Measurements from ENCODE around the gene ZNF385D.

Gene ZNF385D

DNA sequence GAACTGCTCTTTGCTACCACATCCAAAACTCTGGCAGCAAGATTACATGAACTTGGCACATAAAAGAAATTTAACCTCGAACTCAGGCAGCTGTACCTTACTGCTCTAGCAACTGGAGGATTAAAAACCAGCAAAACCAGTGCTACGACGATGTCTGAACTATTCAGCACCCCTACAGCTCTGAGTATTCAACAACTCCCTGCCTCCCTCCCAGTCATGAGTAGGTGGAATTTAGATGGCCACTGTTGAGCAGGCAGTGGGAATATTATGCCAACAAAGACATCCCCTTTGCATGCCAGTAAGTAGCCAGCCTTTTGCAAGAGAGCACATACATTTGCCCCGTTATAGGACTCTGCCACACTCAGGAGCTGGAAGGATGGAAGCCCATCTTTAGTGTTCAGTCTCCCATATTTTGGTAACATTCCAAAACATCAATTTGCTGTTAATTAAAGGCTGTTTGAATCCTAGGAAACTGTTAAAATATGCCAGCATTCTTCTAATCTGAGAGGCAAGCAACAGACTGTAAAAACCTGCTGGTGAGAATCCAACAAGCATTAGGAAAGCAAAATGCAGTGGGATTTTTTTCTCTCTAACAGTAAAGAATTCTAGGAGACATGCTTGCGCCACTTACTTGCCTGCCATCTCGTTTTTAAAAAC is 85.4 kb downstream of the ZNF385D start:
- DNase-seq, result no peak

DNA sequence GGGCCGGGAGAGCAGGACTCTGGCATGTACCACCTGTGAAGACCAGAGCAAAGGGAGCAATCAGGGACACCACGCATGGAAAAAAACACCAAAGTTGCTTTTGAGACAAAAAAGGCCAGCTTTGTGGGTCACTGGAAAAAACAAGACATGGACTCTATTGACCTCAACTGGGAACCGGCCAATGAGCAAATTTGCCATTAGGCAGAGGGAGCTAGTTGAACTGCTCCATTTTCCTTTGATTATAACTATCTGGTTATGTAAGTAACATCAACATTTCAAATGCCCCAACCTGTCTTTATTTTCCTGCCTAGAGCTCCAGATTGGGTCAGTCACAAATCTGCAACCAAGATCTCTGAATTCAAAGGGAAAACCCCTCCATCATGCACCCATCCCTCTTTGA is 86.0 kb downstream of the ZNF385D start:
- no peak for DNase-seq

DNA sequence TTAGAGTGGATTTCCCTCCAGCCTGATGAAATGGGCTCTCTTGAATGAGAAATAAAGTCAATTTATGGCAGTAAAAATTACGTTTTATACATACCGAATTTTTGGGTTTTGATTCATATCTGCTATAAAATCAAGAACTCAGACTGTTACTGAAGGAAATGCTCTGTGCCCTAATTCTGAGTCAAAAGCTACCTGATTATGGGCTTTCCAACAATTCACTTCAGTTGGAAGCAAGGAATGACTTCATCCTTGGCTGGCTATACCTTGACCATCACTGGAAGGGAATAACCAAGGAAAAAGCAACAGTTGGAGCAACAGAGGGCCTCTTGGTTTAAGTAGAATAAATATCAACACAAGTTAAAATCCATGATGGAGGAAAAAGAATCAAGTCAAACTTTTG is 88.6 kb downstream of the ZNF385D start:
- DNase-seq, result no peak

DNA sequence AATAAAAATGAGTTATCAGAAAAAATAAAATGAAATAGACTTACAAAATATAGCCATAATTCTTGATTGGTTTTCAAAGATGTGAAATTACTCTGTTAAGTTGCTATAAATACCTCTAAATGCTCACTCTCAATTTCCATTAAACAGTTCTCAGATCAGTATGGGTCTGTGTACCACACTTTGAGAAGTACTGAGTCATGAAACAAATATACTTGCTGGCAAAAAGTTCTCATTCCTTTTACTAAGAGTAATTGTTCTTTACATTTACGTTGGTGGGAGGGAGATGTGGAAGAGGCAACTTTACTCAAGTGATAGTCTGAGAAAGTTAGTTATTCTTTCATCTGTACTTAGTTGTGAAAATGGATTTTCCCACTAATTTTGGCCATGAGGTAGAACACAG is 96.3 kb downstream of the ZNF385D start:
- no peak for DNase-seq

DNA sequence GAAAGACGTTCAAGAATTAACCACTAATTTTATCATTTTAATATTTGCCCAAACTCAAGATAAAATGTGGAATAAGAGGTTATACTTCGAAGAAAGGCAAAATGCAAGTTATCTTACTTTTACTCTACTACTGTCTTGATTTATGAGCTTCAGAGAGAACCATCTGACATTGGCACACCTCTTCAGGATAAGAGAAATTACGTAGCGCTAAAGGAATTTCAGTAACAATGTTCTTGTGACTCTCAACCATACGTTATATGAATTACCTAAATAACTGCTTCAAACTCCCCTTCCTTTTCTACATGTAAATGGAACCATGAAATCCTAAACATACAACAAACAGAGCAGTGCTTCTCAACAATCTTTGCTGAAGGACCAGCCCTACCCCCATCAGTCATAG is 96.8 kb downstream of the ZNF385D start:
- DNase-seq, result no peak

DNA sequence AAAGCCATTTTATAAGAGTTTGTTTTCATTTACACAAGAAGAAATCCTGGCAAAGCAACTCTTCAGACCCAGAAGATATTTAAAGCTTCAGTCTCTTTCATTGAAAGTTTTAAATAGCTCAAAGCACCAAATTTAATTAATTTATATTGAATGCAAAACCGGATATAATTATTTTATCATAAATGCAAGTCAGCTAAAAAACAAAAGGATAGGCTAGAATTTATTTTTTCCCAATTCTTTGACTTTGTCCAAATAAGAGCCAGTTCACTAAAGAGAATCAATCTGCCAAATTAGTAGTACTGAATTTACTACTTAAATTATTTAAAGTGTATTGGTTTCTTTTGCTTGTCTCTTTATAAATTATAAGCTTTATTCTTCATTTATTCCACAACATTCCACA is 101.5 kb downstream of the ZNF385D start:
- no peak for DNase-seq

DNA sequence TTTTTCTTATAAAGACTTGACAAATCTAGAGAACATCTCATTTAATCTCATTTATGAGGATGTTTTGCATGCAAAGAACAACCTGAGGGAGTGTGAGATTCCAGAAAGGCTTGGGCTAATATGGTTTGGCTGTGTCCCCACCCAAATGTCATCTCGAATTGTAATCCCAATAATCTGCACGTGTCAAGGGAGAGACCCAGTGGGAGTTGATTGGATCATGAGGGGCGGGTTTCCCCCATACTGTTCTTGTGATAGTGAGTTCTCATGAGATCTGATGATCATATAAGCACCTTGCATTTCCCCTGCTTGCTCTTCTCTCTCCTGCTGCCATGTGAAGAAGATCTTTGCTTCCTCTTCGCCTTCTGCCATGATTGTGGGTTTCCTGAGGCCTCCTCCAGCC is 103.0 kb downstream of the ZNF385D start:
- DNase-seq, result no peak

DNA sequence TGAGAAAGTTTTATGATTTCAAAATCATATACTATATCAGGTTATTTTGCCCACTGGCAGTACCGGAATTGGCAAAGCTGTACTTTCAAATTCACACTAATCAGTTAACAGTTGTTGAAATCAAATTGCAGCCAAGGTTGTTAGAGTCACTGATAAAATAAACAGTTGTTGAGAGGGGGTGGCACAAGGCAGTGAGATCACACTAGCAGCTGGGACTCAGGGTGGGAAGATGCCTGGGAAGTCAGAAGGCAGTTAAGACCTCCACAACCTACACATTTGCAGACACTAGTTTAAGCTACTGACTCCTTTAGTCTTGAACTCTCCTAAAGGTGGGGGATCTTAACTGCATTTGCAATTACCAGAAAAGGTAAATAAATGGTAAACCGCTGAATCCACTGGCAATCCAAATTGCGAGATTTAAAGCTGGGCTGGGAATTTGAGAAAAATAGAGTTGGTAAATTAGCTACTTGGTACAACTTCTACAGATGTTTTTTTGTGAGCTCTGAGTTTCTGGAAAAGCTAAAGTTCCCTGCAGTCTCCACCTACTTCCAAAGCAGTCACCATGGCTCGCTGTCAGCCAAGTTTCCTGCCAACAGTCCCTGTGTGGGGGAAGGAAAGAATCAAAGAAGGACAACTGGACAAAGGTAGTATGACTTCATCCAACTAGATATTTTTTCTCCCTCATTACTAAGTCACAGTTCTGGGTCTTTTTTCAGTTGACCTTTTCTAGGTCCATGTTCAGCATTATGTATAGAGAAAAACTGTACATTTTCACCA is 105.7 kb downstream of the ZNF385D start:
- no peak for DNase-seq

DNA sequence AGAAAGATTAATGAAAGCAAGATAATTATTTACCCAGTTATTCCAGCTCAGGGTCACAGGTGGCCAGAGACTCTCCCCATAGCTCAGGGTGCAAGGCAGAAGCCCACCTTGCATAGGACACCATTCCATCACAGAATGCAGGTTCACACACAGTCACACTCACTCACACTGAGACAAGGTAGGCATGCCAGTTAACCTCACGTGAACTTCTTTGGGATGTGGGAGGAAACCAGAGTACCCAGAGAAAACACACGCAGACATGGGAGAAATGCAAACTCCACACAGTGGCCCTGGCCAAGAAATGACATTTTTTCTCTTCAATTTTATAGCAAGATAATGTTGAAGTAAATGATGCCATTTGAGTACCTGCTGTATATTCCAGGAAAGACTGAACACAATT is 106.7 kb downstream of the ZNF385D start:
- DNase-seq, result no peak

DNA sequence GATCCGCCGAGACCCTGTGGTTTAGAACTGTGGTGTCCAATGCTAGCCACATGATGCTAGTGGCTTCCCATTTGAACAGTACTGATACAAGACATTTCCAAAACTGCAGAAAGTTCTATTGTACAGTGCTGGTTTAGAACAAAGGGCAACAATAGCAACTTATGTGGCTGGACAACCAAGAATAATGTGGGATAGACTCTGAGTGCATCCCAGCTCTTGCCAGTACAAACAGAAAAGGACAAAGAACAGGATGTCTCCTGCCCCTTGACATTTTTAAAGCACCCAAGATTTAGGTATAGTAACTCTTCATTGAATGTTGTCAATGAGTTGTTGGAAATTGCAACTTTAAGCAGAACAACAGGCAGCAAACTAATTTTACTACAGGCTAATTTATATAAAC is 107.3 kb downstream of the ZNF385D start:
- no peak for DNase-seq

DNA sequence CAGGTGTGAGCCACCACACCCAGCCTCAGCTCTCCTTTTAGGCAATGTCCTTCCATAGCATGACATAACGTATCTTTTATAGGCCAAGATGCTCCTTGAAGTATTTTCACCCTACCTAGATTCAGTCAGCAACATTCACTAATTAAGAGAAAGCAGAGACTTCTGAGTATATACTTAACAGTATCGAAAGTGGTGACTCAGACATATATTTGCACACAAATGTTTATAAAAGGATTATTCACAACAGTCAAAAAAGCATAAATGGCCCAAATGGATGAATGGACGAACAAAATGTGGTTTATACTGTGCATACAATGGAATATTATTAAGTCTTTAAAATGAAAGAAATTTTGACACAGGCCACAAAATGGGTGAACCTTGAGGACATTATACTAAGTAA is 108.6 kb downstream of the ZNF385D start:
- no peak for DNase-seq

DNA sequence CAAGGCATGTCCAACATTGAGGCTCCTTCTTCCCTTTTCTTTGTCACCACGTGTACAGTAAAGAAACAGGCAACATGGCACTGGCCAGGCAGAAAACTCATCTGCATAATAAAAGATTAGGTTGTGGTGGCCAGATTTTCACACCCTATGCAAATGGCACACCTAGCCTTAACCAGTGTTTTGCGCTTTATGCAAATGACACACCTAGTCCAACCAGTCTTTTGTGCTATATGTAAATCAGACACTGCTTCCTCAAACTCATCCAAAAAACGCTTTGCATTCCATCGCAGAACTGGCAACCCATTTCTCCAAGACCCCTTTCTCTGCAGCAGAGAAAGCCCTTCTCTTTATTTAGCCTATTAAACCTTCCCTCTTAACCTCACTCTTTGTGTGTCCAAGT is 109.1 kb downstream of the ZNF385D start:
- no peak for DNase-seq

DNA sequence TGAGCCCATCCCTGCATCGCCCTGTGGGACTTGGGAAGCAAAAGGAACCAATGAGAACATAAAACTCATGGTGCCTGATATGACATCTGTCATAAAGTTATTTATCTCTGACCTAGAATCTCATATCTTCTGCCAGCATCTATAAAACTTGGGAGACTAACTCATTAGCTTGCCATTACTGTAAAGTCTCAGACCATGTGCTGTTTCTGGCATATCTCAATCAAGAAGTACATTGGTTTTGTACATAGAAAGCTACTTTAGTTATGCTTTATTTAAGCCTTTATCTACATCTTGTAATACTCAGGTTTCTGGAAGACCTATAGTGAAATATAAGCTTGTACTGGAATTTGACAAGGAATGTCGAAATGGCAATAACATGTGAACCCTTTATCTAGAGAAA is 112.5 kb downstream of the ZNF385D start:
- DNase-seq, result no peak

DNA sequence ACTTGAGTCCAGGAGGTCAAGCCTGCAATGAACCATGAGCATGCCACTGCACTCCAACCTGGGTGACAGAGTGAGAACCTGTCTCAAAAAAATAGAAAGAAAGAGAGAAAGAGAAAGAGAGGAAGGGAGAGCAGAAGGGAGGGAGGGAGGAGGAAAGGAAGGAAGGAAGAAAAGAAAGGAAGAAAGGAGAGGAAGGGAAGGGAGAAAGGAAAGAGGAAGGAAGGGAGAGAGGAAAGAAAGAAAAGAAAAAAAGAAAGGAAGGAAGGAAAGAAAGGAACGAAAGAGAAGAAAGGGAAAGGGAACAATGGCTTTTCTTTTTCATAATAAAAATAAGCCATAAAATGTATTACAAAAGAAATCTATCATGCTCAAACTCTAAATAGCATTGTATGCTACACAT is 116.9 kb downstream of the ZNF385D start:
- no peak for DNase-seq

DNA sequence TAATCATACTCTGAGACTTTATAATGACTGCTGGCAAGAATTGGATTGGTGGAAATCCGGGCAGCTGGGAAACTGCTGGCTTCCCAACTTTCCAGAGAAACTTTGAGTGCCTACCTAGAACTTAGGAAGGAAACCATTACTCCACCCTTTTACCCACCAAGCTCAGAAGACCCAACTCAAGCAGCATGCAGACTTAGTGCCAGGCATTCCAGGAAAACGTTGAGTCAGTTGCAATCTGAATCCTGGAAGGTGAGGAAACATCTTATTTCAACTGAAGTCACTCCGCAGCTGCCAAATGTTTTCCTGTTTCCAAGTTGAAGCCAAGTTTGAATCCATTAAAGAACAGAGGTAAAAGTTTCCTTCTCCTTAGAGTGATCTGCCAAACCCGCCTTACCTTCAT is 126.5 kb downstream of the ZNF385D start:
- DNase-seq, result no peak

DNA sequence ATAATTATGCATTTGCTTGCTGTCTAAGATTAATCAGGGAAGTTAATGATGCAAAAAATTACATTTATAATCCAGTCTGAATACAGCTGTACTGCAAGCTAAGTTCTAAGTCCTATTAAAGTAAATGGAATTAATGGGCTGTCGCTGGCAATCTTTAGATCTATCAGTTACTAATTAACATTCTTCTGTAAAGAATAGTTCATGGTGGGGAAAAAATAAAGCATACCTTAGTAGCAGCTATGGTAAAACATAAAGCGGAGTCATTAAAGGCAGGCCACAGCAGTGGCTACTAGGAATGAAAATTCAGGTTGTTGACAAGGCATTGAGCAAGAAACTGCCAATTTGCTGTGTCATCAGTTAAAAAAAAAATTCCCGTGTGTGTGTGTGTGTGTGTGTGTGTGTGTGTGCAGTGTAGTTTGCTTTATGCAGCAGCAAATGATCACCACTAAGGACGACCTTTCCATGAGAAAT is 129.8 kb downstream of the ZNF385D start:
- DNase-seq, result no peak

DNA sequence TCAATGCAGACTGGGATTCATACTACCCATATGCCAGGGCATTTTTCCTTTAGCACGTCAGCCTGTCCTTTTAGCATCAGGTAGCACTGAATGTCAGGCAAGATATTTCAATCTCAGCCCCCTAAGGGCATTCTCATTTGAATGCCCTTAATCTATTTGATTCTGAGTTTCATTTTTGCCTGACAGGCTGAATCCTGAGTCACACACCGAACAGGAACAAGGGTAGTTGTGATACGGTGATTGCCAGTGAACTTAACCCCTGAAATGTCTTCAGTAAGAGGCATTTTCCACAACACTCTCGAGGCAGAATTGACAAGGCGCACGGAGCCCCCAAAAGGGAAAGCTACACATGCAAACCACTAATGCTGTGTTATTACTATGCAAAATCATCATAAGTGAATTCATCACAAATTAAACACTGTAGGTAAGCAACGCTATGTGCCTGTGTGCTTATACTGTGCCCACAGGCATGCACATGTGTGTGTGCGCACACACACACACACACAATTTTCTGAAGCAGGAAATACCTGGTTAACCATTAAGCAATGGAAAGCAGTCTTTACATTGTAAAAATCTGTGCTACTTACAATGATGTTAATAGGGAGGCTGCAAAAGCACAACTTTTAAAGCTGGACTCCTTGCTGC is 130.4 kb downstream of the ZNF385D start:
- DNase-seq, result no peak

DNA sequence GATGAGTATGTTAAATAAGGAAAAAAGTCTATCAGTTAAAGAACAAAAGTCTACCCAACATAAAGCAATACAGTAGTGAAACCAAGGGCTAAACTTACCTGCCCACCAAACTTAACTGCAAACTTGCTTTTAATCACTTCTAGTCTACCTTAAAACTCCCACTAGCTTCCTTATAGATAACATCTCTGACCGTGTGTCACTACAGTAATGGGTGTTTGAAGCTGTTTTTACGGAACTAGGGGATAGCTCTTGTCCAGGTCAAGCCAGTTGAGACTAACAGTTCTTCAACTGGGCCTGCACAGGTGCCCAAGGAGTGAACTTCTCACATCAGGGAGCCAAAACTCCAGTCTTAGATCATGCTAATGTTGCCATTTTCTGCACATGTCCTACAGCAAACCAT is 132.3 kb downstream of the ZNF385D start:
- DNase-seq, result no peak

DNA sequence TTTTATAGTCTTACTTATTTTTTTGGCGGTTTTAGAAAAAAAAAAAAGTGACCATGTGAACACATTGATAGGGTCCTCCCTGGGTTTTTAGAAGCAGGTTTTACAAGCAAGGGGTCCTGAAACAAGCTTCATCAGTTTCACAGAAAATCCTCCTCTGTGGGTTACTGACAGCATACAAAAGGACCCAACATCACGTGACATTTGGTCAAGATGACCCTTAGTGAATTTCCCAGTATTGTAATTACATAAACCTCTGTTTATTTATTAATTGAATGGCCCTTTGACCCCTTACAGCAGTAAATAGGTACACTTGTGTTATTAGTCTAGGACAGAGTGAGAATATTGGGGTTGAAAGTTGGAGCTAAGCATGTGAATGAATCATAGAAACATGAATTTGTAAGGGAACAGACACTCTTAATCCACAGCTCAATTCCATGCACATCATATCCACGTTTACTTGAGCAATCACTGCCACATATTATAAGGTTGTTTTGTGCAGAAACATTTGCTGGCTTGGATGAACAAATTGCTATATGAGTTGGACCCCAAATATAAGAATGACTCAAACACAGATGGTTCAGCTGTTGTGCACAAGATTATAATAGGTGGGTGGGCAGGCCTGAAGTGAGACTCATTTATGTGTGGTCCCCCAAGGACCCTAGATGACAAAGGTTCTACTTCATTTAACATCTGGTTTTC is 137.5 kb downstream of the ZNF385D start:
- DNase-seq, result no peak

DNA sequence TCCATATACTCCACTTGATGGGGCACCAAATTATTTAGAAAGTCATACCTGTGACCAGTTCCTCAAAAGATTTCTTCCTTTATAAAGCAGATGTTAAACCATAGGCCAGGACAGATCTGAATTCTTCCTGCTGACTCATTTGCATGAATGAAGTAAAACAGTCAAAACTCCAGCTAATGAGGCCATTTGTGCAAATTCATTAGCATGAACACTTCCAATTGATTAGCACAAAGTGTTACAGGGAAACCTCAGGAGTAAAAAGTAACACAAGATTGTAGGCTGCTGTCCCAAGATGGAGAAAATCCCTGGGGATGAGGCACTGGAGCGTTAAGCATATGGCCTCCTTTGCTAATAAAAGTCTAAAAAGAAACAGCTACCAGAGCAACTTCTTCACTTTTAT is 149.8 kb downstream of the ZNF385D start:
- DNase-seq, result no peak

DNA sequence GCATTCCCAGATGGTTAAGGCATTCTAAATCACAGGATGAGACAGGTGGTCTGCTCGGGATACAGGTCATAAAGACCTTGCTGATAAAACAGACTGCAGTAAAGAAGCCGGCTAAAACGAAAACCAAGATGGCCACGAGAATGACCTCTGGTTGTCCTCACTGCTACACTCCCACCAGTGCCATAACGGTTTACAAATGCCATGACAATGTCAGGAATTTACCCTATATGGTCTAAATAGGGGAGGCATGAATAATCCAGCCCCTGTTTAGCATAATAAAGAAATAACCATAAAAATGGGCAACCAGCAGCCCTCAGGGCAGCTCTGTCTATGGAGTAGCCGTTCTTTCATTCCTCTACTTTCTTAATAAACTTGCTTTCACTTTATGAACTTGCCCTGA is 151.1 kb downstream of the ZNF385D start:
- DNase-seq, result no peak

DNA sequence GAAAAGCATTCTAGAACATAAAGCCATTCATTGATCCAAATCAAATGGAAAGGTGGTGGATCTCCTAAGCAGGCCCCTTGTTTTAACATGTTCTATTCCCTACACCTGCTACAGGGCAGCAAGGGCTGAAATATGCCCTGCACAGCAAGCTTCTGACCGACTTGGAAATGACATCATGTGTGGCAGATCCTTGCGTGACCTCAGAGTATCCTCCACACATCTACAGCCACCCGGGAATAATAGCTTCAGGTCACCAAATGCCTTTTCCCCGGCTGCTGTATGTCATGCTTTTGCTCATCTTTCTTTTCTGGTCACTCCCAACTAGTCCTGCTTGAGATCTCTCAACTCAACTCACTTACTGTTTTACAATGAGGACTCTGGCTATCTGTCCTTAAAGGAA is 158.2 kb downstream of the ZNF385D start:
- no peak for DNase-seq

DNA sequence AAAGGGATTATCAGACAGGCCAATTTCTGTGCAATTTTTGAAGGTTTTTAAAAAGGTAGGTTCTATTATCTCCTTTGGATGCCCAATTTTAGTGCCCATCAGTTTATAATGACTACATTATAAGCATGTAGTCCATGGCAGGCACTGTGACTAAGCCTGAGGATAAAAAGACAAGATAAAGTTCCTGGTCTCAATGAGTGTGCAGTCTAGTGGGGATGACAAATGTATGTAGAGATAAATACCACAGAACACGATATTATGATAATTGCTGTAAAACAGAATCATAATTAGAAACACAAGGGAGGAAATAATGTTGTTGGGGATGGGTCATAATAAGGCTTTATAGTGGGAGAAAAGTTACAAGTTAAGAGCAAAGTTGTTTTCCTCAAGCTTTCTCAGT is 163.1 kb downstream of the ZNF385D start:
- DNase-seq, result no peak

Measured in activated CD4-positive, alpha-beta T cell treated with anti-CD3 and anti-CD28 coated beads for 4 hours (primary cell).